Activated CD8-positive, alpha-beta memory T cell treated with anti-CD3 and anti-CD28 coated beads, Interleukin-2, amount 50 U/mL, for 4 hours (primary cell): Measurements from ENCODE around the gene ELN.
"Not testable (repeated sequence)": the region's sequence is repeated elsewhere in the genome, so short reads cannot be mapped to it uniquely, and the experiment has no call there.

Experiments
- DNase-seq: peaks from one replicate; pipeline ENCODE4 v3.0.0-alpha.2; 2020

Gene ELN

DNA sequence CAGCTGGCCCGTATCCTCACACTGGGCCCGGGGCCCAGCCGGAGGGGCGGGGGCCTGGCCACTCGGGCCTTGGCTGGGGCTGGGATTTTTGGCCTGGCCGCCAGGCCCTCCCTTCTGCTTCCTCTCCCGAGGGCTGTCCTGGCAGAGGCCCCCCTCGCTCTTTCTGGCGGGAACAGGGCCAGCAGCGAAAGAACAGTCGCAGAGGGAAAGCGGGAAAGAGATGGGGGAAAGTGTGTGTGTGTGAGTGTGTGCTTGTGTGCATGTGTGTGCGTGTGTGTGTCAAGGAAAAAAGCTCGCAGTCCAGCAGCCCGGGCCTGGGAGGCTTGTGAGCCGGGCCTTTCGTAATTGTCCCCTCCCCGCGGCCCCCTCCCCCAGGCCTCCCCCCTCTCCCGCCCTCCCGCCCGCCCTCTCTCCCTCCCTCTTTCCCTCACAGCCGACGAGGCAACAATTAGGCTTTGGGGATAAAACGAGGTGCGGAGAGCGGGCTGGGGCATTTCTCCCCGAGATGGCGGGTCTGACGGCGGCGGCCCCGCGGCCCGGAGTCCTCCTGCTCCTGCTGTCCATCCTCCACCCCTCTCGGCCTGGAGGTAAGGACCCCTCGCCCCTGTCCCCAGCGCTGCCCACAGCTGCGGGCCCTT is at the start of gene ELN:
Gene ELN (plus strand): TSS at position 491 of the 638 bp plus-strand sequence. CDS start 15 bp downstream, at position 506.
- DNase-seq = no peak

DNA sequence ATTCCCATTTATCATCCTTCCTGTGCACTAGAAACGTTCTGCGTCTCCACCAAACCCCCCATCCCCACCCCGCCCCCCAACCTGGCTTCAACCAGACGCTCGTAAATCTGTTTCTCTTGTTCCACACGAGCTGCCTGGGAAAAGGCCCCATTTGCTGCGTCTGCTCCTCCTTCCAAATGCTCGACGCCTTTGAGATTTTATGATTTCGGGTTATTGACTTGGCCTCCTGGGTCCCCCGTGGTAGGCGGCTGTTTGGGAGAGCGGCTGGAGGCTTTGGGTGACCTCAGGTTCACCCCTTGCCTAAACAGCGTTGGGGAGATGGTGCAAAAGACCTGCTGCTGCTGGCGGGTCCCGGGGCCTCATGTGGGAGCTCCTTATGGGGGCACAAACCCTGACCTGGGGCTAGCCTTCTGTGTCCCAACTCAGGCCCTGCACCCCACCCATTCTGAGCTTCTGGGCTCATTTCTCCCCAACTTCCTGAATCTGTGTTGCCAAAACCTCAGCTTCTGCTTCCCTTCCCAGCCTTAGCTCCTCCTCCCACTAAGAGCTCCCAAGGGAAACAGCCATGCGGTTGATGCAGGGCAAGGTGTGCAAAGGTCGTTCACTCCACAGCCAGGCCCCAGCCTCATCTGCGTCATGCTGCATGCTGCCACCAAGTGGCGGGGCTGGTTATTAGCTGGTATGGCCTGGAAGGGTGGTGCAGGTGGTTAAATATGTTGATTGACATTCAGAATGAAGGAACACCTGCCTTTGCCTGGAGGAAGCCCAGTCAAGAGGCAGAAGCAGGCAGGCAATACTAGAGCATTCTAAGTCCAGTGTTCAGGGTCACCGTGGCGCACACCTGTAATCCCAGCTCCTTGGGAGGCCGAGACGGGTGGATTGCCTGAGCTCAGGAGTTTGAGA is 49.1 kb upstream of the ELN start:
- DNase-seq = no peak

DNA sequence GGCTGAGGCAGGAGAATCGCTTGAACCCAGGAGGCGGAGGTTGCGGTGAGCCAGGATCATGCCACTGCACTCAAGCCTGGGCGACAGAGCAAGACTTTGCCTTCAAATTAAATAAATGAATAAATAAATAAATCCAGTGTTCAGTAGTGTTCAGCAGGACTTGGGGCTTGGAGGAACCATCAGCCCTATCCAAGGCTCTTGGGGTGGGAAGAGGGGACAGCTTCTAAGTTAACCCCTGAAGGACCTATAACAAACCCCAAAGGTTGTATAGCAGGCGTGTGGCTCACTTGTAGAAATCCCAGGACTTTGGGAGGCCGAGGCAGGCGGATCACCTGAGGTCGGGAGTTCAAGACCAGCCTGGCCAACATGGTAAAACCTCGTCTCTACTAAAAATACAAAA is 48.3 kb upstream of the ELN start:
- DNase-seq = not testable (repeated sequence)

DNA sequence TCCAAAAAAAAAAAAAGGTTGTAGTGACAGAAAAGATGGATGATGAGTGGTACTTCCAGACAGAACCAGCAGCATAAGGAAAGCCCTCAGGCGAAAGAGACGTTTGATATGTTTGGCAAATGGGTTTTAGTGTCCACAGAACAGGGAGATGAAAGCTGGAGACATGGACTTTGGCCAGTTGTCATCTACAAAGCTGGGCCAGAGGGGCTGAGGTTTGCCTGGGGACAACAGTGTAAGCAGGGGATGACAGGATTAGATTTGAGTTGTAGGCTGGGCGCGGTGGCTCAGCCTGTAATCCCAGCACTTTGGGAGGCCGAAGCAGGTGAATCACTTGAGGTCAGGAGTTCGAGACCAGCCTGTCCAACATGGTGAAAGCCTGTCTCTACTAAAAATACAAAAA is 47.8 kb upstream of the ELN start:
- DNase-seq = no peak

DNA sequence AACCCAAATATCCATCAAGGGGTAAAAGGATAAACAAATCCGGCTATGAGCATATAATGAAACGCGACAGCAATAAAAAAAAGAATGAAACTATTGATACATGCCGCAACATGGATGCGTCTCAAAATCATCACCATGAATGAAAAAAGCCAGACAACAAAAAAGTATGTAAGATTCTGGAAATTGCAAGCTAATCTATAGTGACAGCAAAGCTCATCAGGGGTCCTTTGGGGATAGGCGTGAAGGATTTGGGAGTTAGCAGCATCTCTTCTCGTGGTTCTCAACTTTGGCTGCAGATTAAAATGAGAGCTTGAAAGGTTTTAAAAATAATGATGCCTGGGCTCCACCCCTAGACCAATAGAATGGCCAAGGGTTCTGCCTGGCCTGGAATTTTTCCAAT is 46.0 kb upstream of the ELN start:
- DNase-seq = no peak

DNA sequence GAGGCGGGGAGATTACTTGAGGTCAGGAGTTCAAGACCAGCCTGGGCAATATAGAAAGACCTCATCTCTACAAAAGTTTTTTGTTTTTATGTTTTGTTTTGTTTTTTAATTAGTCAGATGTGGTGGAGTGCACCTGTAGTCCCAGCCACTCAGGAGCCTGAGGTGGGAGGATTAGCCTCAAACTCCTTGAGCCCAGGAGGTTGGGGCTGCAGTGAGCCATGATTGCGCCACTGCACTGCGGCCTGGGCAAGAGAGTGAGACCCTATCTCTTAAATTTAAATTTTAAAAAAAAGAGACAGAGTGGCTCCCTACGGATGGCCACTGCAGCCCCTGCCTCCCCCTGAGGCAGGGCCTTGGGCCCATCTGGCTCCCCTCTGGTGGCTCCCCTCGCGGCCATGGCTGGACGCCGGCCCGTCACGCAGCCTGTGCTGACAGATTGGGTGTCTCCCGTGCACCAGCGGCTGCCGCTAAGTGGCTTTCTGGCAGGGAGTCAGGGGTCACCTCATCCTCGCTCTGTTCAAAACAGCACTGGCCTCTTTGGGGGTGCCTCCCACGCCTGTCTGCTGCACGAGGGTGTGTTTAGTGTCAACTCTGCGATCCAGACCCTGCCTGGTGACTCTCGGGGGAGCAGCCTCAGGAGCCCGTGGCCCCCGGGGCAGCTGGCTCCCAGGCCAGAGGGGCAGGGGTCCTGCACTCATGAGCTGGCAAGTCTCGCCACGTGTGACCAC is 44.4 kb upstream of the ELN start:
- DNase-seq = no peak

DNA sequence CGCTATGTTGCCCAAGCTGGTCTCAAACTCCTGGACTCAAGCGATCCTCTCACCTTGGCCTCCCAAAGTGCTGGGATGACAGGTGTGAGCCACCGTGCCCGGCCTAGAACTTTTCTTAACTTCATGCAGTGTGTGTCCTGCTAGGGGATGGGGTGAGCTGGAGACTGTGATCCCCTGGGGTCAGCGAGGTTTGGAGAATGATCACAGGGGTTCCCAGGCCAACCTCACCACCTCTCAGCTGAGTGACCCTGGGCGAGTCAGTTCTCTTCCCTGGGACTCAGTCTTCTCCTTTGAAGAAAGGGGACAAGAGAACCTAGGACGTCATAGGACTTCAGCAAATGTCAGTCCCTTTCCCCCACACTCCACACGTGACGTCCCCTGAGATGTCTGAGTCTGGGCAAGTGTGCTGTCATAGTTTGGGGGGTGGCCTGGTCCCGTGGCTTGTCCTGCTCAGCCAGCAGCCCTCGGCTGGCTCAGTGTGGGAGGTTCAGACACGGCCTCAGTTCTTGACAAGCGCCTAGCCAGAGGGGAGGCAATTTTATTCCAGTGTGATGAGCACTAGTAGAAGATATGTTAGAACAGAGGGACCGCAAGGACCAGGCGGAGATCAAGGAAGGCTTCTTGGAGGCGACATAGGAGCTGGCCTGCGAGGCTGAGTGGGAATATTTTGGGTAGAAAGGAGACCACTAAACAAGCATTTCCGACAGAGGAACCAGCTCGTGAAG is 43.3 kb upstream of the ELN start:
- no peak for DNase-seq

DNA sequence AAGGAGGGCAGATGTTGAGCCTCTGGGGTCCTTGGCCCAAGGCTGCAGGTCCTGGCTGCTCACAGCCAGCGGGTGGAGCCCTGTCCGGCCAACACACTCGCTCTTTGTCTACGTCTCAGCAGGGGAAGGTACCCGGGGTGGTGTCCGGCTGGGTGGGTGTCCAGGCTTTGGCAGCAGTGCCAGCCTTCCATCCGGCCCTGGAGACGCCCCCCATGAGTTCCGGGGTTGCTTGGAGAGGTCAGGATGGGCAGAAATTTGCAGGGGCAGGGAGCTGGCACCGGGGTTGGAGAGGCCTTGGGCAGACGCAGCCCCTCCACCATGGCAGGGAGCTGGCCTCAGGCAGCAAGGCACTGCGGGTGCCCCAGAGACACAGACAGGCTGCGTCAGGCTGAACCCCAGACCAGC is 42.2 kb upstream of the ELN start:
- DNase-seq = no peak

DNA sequence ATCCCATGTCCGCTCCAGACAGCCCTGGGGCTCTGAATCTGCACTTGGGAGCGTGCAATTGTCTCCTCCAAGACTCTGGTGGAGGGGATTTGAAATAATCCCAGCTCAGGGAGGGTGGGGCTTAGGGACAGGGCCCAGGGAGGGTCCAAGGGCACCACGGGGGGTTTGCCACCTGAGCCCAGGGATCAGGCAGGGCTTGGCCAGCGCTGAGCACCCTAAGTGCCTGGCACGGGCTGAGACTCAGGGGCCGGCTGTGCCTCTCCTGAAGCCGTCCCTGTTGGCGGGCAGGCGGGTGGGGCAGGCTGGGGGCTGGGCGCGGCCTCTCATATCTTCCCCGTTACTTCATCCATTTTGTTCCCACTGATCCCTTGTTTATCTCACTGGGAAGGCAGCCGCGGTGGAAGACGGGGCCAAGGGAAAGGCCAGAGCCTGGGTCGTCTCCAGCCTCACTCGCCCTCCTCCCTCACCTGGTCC is 41.8 kb upstream of the ELN start:
- no peak for DNase-seq

DNA sequence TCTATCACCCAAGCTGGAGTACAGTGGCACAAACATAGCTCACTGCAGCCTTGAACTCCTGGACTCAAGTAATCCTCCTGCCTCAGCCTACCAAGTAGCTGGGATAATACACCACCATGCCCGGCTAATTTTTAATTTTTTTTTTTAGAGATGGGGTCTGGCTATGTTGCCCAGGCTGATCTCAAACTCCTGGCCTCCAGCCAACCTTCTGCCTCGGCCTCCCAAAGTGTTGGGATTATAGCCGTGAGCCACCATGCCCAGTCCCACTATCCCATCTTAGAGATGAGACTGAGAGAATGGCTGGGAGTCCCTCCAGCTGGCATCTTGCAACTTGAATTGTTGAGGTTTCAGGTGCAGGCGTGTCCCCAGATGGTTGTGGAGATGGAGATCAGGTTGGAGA is 40.7 kb upstream of the ELN start:
- no peak for DNase-seq

DNA sequence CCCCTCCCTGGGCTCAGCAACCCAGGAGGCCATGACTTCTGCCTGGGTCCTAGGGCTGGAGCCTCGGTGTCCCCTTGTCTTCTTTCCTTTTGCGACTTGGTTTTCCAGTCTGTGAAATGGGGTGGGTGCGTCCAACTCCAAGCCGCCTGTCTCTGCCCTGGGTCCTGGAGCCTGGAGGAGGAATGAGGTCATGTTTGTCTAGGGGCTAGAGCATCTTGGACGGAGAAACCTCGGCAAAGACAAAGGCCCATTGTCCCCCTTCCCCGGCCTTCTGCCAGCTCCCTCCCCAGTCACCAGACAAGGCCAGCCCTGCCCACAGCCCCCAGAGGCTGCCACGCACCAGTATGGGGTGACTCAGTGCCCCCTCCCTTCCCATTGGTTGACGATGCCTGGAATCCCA is 39.8 kb upstream of the ELN start:
- no peak for DNase-seq

DNA sequence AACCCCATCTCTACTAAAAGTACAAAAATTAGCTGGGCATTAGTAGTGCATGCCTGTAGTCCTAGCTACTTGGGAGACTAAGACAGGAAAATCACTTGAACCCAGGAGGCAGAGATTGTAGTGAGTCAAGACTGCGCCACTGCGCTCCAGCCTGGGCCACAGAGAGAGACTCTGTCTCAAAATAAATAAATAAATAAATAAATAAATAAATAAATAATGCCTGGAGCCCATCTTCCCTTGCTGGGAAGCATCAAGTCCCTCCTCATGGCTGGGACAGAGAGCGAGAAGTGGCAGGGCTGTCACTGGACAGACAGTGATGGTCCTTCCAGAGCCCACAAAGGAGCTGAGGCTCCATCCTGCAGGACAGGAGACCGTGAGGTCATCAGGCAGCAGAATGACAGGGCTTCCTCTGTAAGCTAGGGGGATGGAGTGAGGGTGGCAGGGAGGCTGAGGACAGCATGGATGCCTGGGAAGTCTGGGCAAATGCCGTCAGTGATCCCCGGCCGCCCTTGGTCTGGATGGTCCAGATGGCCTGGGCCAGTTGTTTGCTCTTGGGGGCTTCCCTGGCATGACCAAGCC is 36.4 kb upstream of the ELN start:
- DNase-seq = no peak

DNA sequence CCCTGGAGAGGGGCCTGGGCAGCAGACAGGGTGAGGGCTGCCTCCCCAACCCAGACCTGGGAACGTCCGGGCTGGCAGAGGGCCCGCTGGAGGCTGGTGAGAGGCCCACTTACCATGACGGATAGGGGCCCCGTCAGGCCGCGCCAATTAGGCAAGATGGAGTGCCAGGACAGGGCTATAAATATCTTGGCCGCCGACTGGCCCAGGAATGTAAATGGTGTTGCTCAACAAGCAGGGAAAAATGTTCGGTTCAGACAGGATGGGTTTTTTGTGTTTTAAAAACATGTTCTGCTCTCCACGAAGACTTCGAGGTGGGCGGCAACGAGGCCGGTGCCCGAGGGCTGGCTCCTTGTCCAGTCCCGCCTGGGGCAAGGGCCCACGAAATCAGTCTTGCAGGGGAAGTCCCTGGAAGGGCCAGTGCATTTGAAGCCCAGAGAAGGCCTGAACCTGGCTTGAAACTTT is 35.8 kb upstream of the ELN start:
- DNase-seq = no peak

DNA sequence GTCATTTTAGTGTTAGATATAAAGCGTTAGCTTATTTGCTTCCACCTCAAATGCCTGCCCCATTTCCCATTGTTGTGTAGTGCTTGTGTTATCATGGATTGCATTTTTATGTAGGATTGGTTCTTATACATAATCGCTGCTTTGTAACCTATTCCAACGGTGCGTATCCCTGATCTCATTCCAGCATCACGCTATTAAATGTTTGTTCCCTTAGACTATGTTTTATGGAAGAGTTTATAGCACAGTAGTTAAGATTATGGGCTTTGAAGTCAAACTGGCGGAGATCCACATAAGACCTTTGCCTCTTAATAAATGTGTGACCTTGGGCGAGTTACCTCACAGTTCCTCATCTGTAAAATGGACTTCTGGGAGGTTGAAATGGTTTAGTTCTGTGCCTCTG is 34.0 kb upstream of the ELN start:
- DNase-seq = no peak

DNA sequence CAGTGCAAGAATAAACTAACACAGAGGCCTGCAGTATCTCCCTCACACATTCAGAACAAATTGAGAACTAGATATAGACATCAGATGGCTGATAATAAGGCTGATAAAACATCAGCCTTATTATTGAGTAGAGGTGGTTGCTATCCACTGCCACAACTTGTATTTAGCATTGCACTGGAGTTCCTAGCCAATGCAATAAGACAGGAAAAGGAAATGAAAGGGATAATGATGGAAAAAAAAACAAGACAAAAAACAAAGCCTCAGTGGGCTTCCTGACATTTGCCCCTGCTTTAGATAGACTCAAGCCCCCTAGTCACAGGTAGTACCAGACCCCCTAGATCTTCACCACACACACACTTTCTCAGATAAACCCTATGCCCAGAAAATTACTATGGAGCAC is 33.2 kb upstream of the ELN start:
- DNase-seq = no peak

DNA sequence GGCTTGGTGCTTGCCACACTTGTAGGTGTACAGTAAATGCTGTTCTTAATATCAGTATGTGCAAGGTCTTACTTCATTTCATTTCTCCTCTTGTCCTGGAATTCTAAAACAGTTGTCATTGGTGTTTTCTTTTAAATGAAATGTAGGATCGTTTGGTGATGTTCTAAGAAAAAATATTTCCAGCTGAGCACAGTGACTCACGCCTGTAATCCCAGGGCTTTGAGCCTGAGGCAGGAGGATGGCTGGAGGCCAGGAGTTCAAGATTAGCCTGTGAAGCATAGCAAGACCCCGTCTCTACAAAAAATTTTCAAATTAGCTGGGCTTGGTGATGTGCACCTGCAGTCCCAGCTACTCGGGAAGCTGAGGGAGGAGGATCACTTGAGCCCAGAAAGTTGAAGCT is 32.6 kb upstream of the ELN start:
- DNase-seq = no peak

DNA sequence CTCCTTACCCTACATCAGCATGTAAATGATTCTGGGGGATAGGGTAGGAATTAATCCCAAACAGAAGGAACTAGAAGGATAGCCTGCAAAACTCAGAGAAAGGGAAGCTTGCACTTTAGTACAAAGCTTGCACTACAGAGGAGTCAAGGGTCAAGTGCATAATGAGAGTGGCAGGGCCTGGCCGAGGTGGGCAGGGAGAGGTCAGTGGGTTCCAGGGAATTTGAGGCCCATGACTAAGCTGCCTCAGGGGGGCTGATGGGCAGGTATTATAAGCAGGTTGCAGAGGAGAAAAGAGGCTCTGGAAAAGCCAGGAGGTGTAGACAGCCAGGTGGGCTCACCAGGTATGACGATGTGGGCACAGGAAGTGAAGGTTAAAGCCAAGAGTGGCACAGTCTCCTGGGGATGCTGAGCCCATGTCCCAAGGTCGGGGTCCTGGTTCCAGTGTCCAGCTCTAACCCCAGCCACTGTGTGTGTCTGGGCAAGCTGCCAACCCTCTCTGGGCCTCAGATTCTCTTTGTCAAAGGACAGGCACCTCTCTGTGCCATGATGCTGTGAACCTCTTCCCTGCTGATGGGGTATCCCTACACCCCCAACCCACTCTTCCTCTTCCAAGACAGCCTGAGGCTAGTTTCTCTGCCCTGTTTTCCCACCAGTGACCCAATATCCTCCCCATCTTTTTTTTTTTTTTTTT is 32.0 kb upstream of the ELN start:
- DNase-seq = no peak

DNA sequence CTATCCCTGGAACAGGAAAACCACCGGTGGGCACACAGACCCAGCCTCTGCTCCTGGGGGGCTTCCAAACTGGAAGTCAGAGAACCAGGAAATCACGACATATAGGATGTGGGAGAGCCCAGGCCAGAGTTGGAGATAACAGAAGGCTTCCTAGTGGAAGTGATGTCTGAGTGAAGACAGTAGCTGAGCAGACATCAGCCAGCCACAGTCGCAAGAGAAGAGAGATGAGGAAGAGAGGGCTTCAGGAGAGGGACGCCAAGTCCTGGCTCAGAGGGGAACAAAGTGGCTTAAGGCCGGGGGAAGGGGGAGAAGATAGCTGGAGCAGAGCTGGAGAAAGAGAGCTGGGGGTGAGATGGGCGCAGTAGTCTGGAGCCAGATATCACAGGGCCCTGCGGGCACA is 30.9 kb upstream of the ELN start:
- no peak for DNase-seq

DNA sequence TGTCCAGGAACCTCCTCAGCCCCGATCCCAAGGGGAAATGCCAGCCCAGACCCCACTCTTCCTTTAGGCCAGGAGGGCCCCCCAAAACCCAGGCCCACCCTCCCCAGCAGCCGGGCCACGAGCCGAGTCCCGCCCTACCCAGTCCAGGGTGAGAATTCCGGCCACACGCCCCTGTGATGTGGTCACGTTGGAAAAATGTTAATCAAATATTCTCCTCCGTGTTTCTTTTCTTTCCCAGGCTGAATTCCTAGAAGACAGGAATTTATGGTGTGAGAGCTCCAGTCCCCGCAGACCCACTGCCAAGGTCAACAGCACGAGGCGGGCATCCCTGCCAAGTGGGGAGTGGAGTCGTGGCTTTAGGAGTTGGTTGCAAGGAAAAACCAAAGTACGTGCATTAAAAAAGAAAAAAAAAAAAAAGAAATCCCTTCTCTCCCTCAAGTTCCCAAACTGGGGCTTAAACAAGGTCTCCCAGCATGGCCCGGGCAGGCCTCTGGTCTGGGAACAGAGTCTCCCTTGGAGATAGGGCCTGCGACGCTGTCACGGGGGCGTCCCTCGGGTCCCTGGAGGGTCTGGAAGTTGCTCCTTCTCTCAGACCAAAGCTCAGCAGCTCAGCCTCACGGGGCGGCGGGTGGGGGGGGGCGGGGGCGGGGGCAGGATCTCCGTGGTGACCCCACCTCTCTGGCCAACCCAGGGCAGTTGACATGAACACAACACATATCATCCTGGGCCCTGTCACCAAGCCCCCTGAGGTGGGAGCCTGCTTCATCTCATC is 28.1 kb upstream of the ELN start:
- no peak for DNase-seq

DNA sequence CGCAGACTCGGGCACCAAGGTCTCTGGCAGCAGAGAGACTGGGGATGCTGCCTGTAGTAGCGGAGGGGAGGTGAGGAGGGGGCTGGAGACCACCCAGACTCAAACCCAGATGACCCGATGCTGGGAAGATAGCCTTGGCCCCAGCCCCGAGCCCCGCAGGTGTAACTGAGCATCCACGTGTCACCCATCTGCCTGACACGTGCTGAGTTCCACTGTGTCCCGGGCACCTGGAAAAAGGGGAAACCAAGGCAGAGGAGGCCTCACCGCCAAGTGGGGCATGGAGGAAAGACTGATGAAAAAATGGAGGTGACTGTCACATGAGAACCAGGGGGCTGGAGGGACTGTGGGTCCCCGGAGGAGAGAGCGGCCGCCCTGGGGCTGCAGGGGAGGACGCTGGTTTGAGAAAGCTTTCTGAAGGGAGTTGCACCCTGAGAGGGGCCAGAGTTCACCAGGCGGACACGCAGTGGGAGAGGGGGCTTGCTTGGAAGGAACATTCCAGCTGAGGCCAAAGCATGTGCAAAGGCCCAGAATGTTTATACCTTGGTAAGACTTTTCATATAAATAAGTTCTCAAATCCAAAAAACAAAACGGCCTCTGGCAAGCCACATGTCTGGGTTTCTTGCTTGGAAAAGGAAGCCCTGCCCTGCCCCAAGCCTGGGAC is 27.4 kb upstream of the ELN start:
- DNase-seq = no peak

DNA sequence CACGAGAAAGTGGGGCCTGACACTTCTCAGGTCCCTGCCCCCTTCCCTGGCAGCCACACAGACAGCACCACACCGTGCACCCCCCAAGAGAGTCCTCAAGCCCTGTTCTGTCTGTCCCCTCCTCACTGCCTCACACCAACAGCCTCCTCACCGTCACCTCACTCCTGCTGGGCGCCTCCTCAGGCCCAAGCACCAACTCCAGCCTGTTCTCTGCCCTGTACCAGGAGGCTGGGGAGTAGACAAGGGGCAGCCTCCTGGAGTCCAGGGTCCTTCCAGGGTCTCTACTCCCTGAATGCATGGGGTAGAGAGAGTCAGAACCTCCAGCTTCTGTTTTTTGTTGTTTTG is 26.9 kb upstream of the ELN start:
- DNase-seq = no peak
